ENCODE measurements around the gene HOMER2.

- TF ChIP-seq CTCF (conservative IDR thresholded peaks at IDR 0.05; ENCODE audit: low read depth, low read length), result no peak
- TF ChIP-seq EZH2 (IDR thresholded peaks at IDR 0.05; ENCODE audit: low read length, unreplicated experiment), result no peak
These were observed 7.7 kb downstream of the HOMER2 start for GRCh38 chr15:82944821-82945220.

All from PC-3 (cell line).